ENCODE measurements around the gene SNRNP200.

GRCh38 chr2:96347395-96347794 is 42.0 kb upstream of the SNRNP200 start:
- TF ChIP-seq POLR2AphosphoS5 (IDR thresholded peaks at IDR 0.05; ENCODE audit: low read depth, low read length) (no peak), SPI1 (IDR thresholded peaks at IDR 0.05; ENCODE audit: low read depth, low read length) (no peak), TAF1 (IDR thresholded peaks at IDR 0.05; ENCODE audit: low read depth, low read length) (no peak), POLR2A (IDR thresholded peaks at IDR 0.05; ENCODE audit: low read depth, low read length) (no peak), POU2F2 (IDR thresholded peaks at IDR 0.05; ENCODE audit: low read depth, low read length) (no peak)

Data from GM12891 (cell line).